22Rv1 (cell line): Measurements from ENCODE around the gene GGT6.

Source experiments
- ZFX ChIP-seq: fragments of 450-650 bp; IDR thresholded peaks from 2 replicates; pipeline ENCODE4 v1.6.1; 2017; ENCODE audit warnings: antibody characterized with exemption, borderline replicate concordance
- TF ChIP-seq, protein P1 (sequence below): fragments of 450-650 bp; IDR thresholded peaks from 2 replicates; pipeline ENCODE4 v1.5.1; 2017; ENCODE audit warnings: mild to moderate bottlenecking

DNA sequence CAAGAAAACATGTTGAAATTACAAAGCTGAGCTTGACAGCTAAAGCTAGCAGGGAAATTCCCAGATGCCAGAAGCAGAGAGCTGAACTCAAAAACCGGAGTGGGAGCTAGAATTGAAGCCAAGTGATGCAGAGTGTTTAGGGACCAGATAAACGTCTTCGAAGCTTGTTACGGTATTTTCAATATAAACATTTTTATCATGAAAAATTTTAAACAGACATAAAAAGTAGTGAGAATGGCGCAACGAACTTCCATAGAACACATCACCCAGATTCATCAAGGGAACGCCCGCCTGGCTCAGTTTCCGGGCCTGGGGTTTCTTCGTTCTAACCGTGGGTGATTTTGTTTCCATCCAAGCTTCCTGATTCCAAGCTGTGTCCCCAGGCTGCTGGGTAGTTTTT lies 43.6 kb downstream of the GGT6 start:
- TF ChIP-seq, protein P1, sequence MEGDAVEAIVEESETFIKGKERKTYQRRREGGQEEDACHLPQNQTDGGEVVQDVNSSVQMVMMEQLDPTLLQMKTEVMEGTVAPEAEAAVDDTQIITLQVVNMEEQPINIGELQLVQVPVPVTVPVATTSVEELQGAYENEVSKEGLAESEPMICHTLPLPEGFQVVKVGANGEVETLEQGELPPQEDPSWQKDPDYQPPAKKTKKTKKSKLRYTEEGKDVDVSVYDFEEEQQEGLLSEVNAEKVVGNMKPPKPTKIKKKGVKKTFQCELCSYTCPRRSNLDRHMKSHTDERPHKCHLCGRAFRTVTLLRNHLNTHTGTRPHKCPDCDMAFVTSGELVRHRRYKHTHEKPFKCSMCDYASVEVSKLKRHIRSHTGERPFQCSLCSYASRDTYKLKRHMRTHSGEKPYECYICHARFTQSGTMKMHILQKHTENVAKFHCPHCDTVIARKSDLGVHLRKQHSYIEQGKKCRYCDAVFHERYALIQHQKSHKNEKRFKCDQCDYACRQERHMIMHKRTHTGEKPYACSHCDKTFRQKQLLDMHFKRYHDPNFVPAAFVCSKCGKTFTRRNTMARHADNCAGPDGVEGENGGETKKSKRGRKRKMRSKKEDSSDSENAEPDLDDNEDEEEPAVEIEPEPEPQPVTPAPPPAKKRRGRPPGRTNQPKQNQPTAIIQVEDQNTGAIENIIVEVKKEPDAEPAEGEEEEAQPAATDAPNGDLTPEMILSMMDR, result no peak
- TF ChIP-seq ZFX, result no peak
